ENCODE data around the gene ZFYVE21. TPM values are rescaled to one million over a fixed set of nuclear protein-coding genes. Genes with fewer than 3 reads are reported as not detected.

Gene ZFYVE21
- polyA plus RNA-seq, 1 donor = 60.5 TPM

GRCh38 chr14:103697603-103698379, 17.8 kb upstream of the ZFYVE21 start:
- Histone ChIP-seq H3K4me3 (ENCODE audit: low read length) (no peak overlapping the region), H3K4me1 (ENCODE audit: control insufficient read depth, insufficient read depth, low read length) (peaks cover 14% of the 10 kb centered on the region), H3K27ac (ENCODE audit: low read length) (no peak overlapping the region), H3K27me3 (ENCODE audit: control insufficient read depth, insufficient read depth, low read length) (no peaks in the 10 kb centered on the region), H3K9me3 (ENCODE audit: control insufficient read depth, low read depth, low read length) (no peaks in the 10 kb centered on the region), H3K36me3 (ENCODE audit: control insufficient read depth, insufficient read depth, low read length) (peaks cover 77% of the 10 kb centered on the region)
- WGBS (ENCODE audit: insufficient coverage, low lambda C conversion rate) = no CpG with 5 or more reads among the region's 14 CpGs
- DNase-seq = no peak

GRCh38 chr14:103698380-103699260, 17.0 kb upstream of the ZFYVE21 start:
- H3K4me1 ChIP-seq (ENCODE audit: control insufficient read depth, insufficient read depth, low read length) = peaks cover 14% of the 10 kb centered on the region
- H3K27me3 ChIP-seq (ENCODE audit: control insufficient read depth, insufficient read depth, low read length) = no peaks in the 10 kb centered on the region
- H3K27ac ChIP-seq (ENCODE audit: low read length) = no peak overlapping the region
- DNase-seq = no peak
- H3K9me3 ChIP-seq (ENCODE audit: control insufficient read depth, low read depth, low read length) = no peaks in the 10 kb centered on the region
- H3K36me3 ChIP-seq (ENCODE audit: control insufficient read depth, insufficient read depth, low read length) = peaks cover 77% of the 10 kb centered on the region
- H3K4me3 ChIP-seq (ENCODE audit: low read length) = no peak overlapping the region
- WGBS (ENCODE audit: insufficient coverage, low lambda C conversion rate) = no CpG with 5 or more reads among the region's 33 CpGs

GRCh38 chr14:103699261-103699661, 16.3 kb upstream of the ZFYVE21 start:
- peaks cover 14% of the 10 kb centered on the region for H3K4me1 ChIP-seq (ENCODE audit: control insufficient read depth, insufficient read depth, low read length)
- H3K27me3 ChIP-seq (ENCODE audit: control insufficient read depth, insufficient read depth, low read length) = no peaks in the 10 kb centered on the region
- peaks cover 76% of the 10 kb centered on the region for H3K36me3 ChIP-seq (ENCODE audit: control insufficient read depth, insufficient read depth, low read length)
- H3K4me3 ChIP-seq (ENCODE audit: low read length) = no peak overlapping the region
- 94% methylated on average over 3 of the region's 17 CpGs for WGBS (ENCODE audit: insufficient coverage, low lambda C conversion rate)
- no peak for DNase-seq
- no peaks in the 10 kb centered on the region for H3K9me3 ChIP-seq (ENCODE audit: control insufficient read depth, low read depth, low read length)
- H3K27ac ChIP-seq (ENCODE audit: low read length) = no peak overlapping the region

- Histone ChIP-seq H3K4me1 (ENCODE audit: control insufficient read depth, insufficient read depth, low read length) (peaks cover 14% of the 10 kb centered on the region), H3K36me3 (ENCODE audit: control insufficient read depth, insufficient read depth, low read length) (peaks cover 77% of the 10 kb centered on the region), H3K9me3 (ENCODE audit: control insufficient read depth, low read depth, low read length) (no peaks in the 10 kb centered on the region), H3K27me3 (ENCODE audit: control insufficient read depth, insufficient read depth, low read length) (no peaks in the 10 kb centered on the region), H3K27ac (ENCODE audit: low read length) (peak overlapping the region; percentile 72), H3K4me3 (ENCODE audit: low read length) (no peak overlapping the region)
- WGBS (ENCODE audit: insufficient coverage, low lambda C conversion rate) = no CpG with 5 or more reads among the region's 25 CpGs
- DNase-seq = peak; percentile 76 to 86
Measured at GRCh38 chr14:103699901-103700752, 15.5 kb upstream of the ZFYVE21 start.

- peaks cover 76% of the 10 kb centered on the region for H3K36me3 ChIP-seq (ENCODE audit: control insufficient read depth, insufficient read depth, low read length)
- WGBS (ENCODE audit: insufficient coverage, low lambda C conversion rate) = 90% methylated on average over 2 of the region's 21 CpGs
- no peaks in the 10 kb centered on the region for H3K27me3 ChIP-seq (ENCODE audit: control insufficient read depth, insufficient read depth, low read length)
- H3K9me3 ChIP-seq (ENCODE audit: control insufficient read depth, low read depth, low read length) = no peaks in the 10 kb centered on the region
- H3K27ac ChIP-seq (ENCODE audit: low read length) = peak overlapping the region; percentile 72
- H3K4me1 ChIP-seq (ENCODE audit: control insufficient read depth, insufficient read depth, low read length) = peaks cover 14% of the 10 kb centered on the region
- no peak overlapping the region for H3K4me3 ChIP-seq (ENCODE audit: low read length)
- DNase-seq = no peak
Measured at GRCh38 chr14:103700753-103701490, 14.7 kb upstream of the ZFYVE21 start.

- H3K36me3 ChIP-seq (ENCODE audit: control insufficient read depth, insufficient read depth, low read length) = peaks cover 86% of the 10 kb centered on the region
- no peak for DNase-seq
- no peaks in the 10 kb centered on the region for H3K9me3 ChIP-seq (ENCODE audit: control insufficient read depth, low read depth, low read length)
- WGBS (ENCODE audit: insufficient coverage, low lambda C conversion rate) = no CpG with 5 or more reads among the region's 5 CpGs
- H3K4me1 ChIP-seq (ENCODE audit: control insufficient read depth, insufficient read depth, low read length) = peaks cover 12% of the 10 kb centered on the region
- no peak overlapping the region for H3K27ac ChIP-seq (ENCODE audit: low read length)
- H3K4me3 ChIP-seq (ENCODE audit: low read length) = no peak overlapping the region
- no peaks in the 10 kb centered on the region for H3K27me3 ChIP-seq (ENCODE audit: control insufficient read depth, insufficient read depth, low read length)
Measured at GRCh38 chr14:103702095-103702494, 13.5 kb upstream of the ZFYVE21 start.

GRCh38 chr14:103702497-103703432, 12.8 kb upstream of the ZFYVE21 start:
- DNase-seq = no peak
- peaks cover 12% of the 10 kb centered on the region for H3K4me1 ChIP-seq (ENCODE audit: control insufficient read depth, insufficient read depth, low read length)
- H3K4me3 ChIP-seq (ENCODE audit: low read length) = no peak overlapping the region
- H3K36me3 ChIP-seq (ENCODE audit: control insufficient read depth, insufficient read depth, low read length) = peaks cover 83% of the 10 kb centered on the region
- no peaks in the 10 kb centered on the region for H3K27me3 ChIP-seq (ENCODE audit: control insufficient read depth, insufficient read depth, low read length)
- no peak overlapping the region for H3K27ac ChIP-seq (ENCODE audit: low read length)
- WGBS (ENCODE audit: insufficient coverage, low lambda C conversion rate) = no CpG with 5 or more reads among the region's 29 CpGs
- no peaks in the 10 kb centered on the region for H3K9me3 ChIP-seq (ENCODE audit: control insufficient read depth, low read depth, low read length)

- Histone ChIP-seq H3K27me3 (ENCODE audit: control insufficient read depth, insufficient read depth, low read length) (no peaks in the 10 kb centered on the region), H3K36me3 (ENCODE audit: control insufficient read depth, insufficient read depth, low read length) (peaks cover 81% of the 10 kb centered on the region), H3K4me1 (ENCODE audit: control insufficient read depth, insufficient read depth, low read length) (peaks cover 12% of the 10 kb centered on the region), H3K9me3 (ENCODE audit: control insufficient read depth, low read depth, low read length) (no peaks in the 10 kb centered on the region), H3K4me3 (ENCODE audit: low read length) (no peak overlapping the region), H3K27ac (ENCODE audit: low read length) (no peak overlapping the region)
- no peak for DNase-seq
- no CpG with 5 or more reads among the region's 24 CpGs for WGBS (ENCODE audit: insufficient coverage, low lambda C conversion rate)
Measured at GRCh38 chr14:103703433-103704385, 11.9 kb upstream of the ZFYVE21 start.
